Thoracic aorta (tissue), 2 donors: ENCODE data around the gene CASP9. TPM values are rescaled to one million over a fixed set of nuclear protein-coding genes. Genes with fewer than 3 reads are reported as not detected.

ENCODE experiments used
- ATAC-seq: fragments of 150-250 bp; one replicate; pipeline ENCODE4 v1.8.0; 2017; ENCODE audit warnings: low read depth; ENCODE audit not compliant: insufficient number of reproducible peaks, low FRiP score
- DNase-seq: peaks from one replicate; pipeline ENCODE4 v3.0.0-alpha.2; 2020; ENCODE audit warnings: low spot score
- H3K27ac ChIP-seq, 2 donors: fragments of 200-600 bp; sonication (generic); 1 replicate in 1 of 2; 2 replicates in 1 of 2; pipeline ENCODE4 v1.5.1; 2016; ENCODE audit warnings: mild to moderate bottlenecking in 2 of 2, moderate library complexity in 2 of 2
- H3K27me3 ChIP-seq: fragments of 200-600 bp; sonication (generic); replicated peaks from 2 replicates; pipeline ENCODE4 v1.6.0; 2016; ENCODE audit warnings: mild to moderate bottlenecking; ENCODE audit not compliant: insufficient read depth
- H3K36me3 ChIP-seq: fragments of 200-600 bp; sonication (generic); one replicate; pipeline ENCODE4 v1.5.1; 2016
- H3K4me1 ChIP-seq, 2 donors: fragments of 200-600 bp; sonication (generic); 1 replicate in 1 of 2; 2 replicates in 1 of 2; pipeline versions ENCODE4 v1.5.1 to v1.6.0; 2016; ENCODE audit warnings: low read depth in 2 of 2, mild to moderate bottlenecking in 1 of 2; ENCODE audit not compliant: control insufficient read depth in 1 of 2
- H3K4me3 ChIP-seq: fragments of 200-600 bp; sonication (generic); 2 replicates; pipeline ENCODE4 v1.5.1; 2016; ENCODE audit warnings: mild to moderate bottlenecking
- H3K9me3 ChIP-seq: fragments of 200-600 bp; sonication (generic); 2 replicates; pipeline ENCODE4 v1.5.1; 2016
- CTCF ChIP-seq: fragments of 200-600 bp; sonication (generic); IDR thresholded peaks from one replicate; pipeline ENCODE4 v1.5.1; 2019; ENCODE audit warnings: antibody characterized with exemption
- total RNA-seq, 2 donors: library from RNA; depleted of rRNA; stranded (reverse); fragments of >200 nt; gene quantifications; one replicate each; pipeline versions ENCODE4 v1.1.0 to v1.2.3, GENCODE V29; 2016

CASP9 gene
- total RNA-seq, 2 donors from 2014 or later: 14.2 to 18.8 TPM

GRCh38 chr1:15454256-15454655, 69.8 kb downstream of the CASP9 start:
- H3K36me3 ChIP-seq: no peaks in the 10 kb centered on the region
- ATAC-seq (no peak), DNase-seq (no peak)
- H3K9me3 ChIP-seq: no peaks in the 10 kb centered on the region
- no peaks in the 10 kb centered on the region for H3K27me3 ChIP-seq
- H3K4me1 ChIP-seq: no peaks in the 10 kb centered on the region
- H3K4me3 ChIP-seq: no peak overlapping the region
- TF ChIP-seq CTCF: no peak
- no peak overlapping the region for H3K27ac ChIP-seq

- Histone ChIP-seq H3K36me3 (no peaks in the 10 kb centered on the region), H3K4me1 (no peaks in the 10 kb centered on the region), H3K4me3 (no peak overlapping the region), H3K27ac (no peak overlapping the region), H3K9me3 (no peaks in the 10 kb centered on the region), H3K27me3 (no peaks in the 10 kb centered on the region)
- ATAC-seq (no peak), DNase-seq (no peak)
- TF ChIP-seq CTCF: no peak
These were observed 70.3 kb downstream of the CASP9 start for GRCh38 chr1:15453734-15454133.

GRCh38 chr1:15452866-15453571, 71.0 kb downstream of the CASP9 start:
- H3K9me3 ChIP-seq: no peaks in the 10 kb centered on the region
- H3K36me3 ChIP-seq: no peaks in the 10 kb centered on the region
- no peak overlapping the region for H3K27ac ChIP-seq
- no peak for ATAC-seq
- no peaks in the 10 kb centered on the region for H3K27me3 ChIP-seq
- no peak for TF ChIP-seq CTCF
- no peak overlapping the region for H3K4me3 ChIP-seq
- DNase-seq: no peak
- H3K4me1 ChIP-seq: no peaks in the 10 kb centered on the region

- no peak overlapping the region for H3K27ac ChIP-seq
- no peaks in the 10 kb centered on the region for H3K9me3 ChIP-seq
- no peak for DNase-seq
- no peak for TF ChIP-seq CTCF
- no peaks in the 10 kb centered on the region for H3K4me1 ChIP-seq
- ATAC-seq: no peak
- no peaks in the 10 kb centered on the region for H3K27me3 ChIP-seq
- no peak overlapping the region for H3K4me3 ChIP-seq
- H3K36me3 ChIP-seq: no peaks in the 10 kb centered on the region
These were observed 71.8 kb downstream of the CASP9 start for GRCh38 chr1:15452216-15452615.

GRCh38 chr1:15451014-15451722, 72.8 kb downstream of the CASP9 start:
- Histone ChIP-seq H3K27me3 (no peaks in the 10 kb centered on the region), H3K36me3 (no peaks in the 10 kb centered on the region), H3K27ac (no peak overlapping the region), H3K4me3 (no peak overlapping the region), H3K9me3 (no peaks in the 10 kb centered on the region), H3K4me1 (no peaks in the 10 kb centered on the region)
- TF ChIP-seq CTCF: no peak
- ATAC-seq: no peak
- no peak for DNase-seq
